Heart left ventricle (tissue), 16 donors: ENCODE data around the gene TAS2R13. TPM values are rescaled to one million over a fixed set of nuclear protein-coding genes. Genes with fewer than 3 reads are reported as not detected.

Experiments
- ATAC-seq, 4 donors: fragments of 200-7000 bp; cut with Tn5 transposase; one replicate each; pipeline ENCODE4 v1.9.1; 2020 to 2022; ENCODE audit warnings: moderate library complexity in 4 of 4, mild to moderate bottlenecking in 3 of 4, moderate number of reproducible peaks in 1 of 4
- DNase-seq, 5 donors: peaks; one replicate each; pipeline ENCODE4 v3.0.0-alpha.2; 2020
- H3K27ac ChIP-seq, 12 donors: fragments of 200-600 bp; sonication (generic) in 4 of 12; one replicate each; pipeline versions ENCODE4 v1.5.0 to v1.8.0; 2016 to 2022; ENCODE audit warnings: mild to moderate bottlenecking in 2 of 12
- H3K27me3 ChIP-seq, 9 donors: fragments of 200-600 bp; sonication (generic) in 2 of 9; one replicate each; pipeline versions ENCODE4 v1.5.1 to v1.8.0; 2016 to 2022; ENCODE audit warnings: mild to moderate bottlenecking in 3 of 9
- H3K36me3 ChIP-seq, 9 donors: fragments of 200-600 bp; sonication (generic) in 2 of 9; one replicate each; pipeline versions ENCODE4 v1.5.0 to v1.8.0; 2018 to 2022; ENCODE audit warnings: mild to moderate bottlenecking in 2 of 9
- H3K4me1 ChIP-seq, 12 donors: fragments of 200-600 bp; sonication (generic) in 4 of 12; one replicate each; pipeline versions ENCODE4 v1.5.0 to v1.8.0; 2016 to 2022; ENCODE audit warnings: mild to moderate bottlenecking in 3 of 12
- H3K4me3 ChIP-seq, 12 donors: fragments of 200-600 bp; sonication (generic) in 4 of 12; one replicate each; pipeline versions ENCODE4 v1.5.0 to v1.8.0; 2017 to 2022; ENCODE audit warnings: mild to moderate bottlenecking in 9 of 12, moderate library complexity in 4 of 12
- H3K9me3 ChIP-seq, 12 donors: fragments of 200-600 bp; sonication (generic) in 4 of 12; one replicate each; pipeline versions ENCODE4 v1.5.0 to v1.8.0; 2016 to 2022; ENCODE audit warnings: mild to moderate bottlenecking in 1 of 12
- CTCF ChIP-seq, 12 donors: fragments of 200-600 bp; sonication (generic) in 4 of 12; IDR thresholded peaks; one replicate each; pipeline versions ENCODE4 v1.5.0 to v1.8.0; 2018 to 2022; ENCODE audit warnings: antibody characterized with exemption in 12 of 12, mild to moderate bottlenecking in 5 of 12
- POLR2A ChIP-seq, 2 donors: fragments of 450-650 bp; IDR thresholded peaks; one replicate each; pipeline ENCODE4 v1.6.1; 2017; ENCODE audit warnings: antibody characterized with exemption in 2 of 2, mild to moderate bottlenecking in 2 of 2, moderate library complexity in 2 of 2
- WGBS, 4 donors: extraction: QIAGEN DNeasy Blood & Tissue Kit in 2 of 4; methylation state at CpG; one replicate each; pipeline versions ENCODE4 v1.1.5 to v1.1.7; 2013 to 2018; 5-methylcytosine and 5-hydroxymethylcytosine counted together
- intact Hi-C, 10 donors: fragments of 100-400 bp; cut with DNase I; formaldehyde crosslinking; loops; one replicate each; pipeline versions ENCODE4 v1.11.1 to v1.14.2; 2022
- polyA plus RNA-seq, 2 donors: library from polyadenylated mRNA; stranded (reverse); fragments of 200-250 nt; gene quantifications; one replicate each; pipeline ENCODE4 v1.2.3, GENCODE V29; 2013
- total RNA-seq, 9 donors: library from RNA; depleted of rRNA in 2 of 9; stranded (reverse); fragments of >200 nt in 2 of 9; fragmentation: NEBNext Ultra II Directional in 3 of 9; extraction: Animal tissue kit (Norgen Biotek cat#: 25700) in 3 of 9; gene quantifications; one replicate each; pipeline versions ENCODE4 v1.1.0 to v1.2.4, GENCODE V29; 2016 to 2023
- donor health status: ischemic (EF 13 %, LVEDD 7.1; RV severe dilation, severe dysfunction).
- donor health status: healthy with polysubstance abuse.
- donor health status: DM: no; HTN: yes; CAD: no.
- donor health status: DM: no; HTN: no; CAD: no.
- donor health status: ischemic (EF 25% LVEDD 6.9; RV normal size, moderate dysfunction).
- donor health status: ischemic (EF 25% LVEDD 5.7; RV mildly dilated, moderate dysfunction).
- donor health status: healthy.
- donor health status: DM: yes; HTN: yes; CAD: no.
- donor health status: ischemic (EF 35%, LVEDD 5.7; RV mildly dilated, moderate dysfunction).
- donor health status: nonischemic (EF 11% LVEDD 7.7; RV severe dilation, severe dysfunction).
- donor health status: DM: yes; HTN: yes; CAD: no.
- donor health status: PGD.
- donor health status: ischemic (EF 29% LVEDD 5.4; RV normal size, mild dysfunction).
- donor health status: nonischemic (EF 23%, LVEDD 6.1; RV moderate dilation, normal function).

Gene TAS2R13
- total and polyA plus RNA-seq, 11 donors, result 0.07 to 1.0 (median 0.44) TPM

- Histone ChIP-seq H3K4me3 (no peak overlapping the region), H3K36me3 (peaks cover 0 to 2% (median 0%) of the 10 kb centered on the region in 9 donors), H3K9me3 (no peaks in the 10 kb centered on the region), H3K27ac (no peak overlapping the region), H3K4me1 (peaks cover 0 to 6% (median 0%) of the 10 kb centered on the region in 12 donors), H3K27me3 (no peaks in the 10 kb centered on the region)
- ATAC-seq (no peak), DNase-seq (no peak)
- intact Hi-C loops, result no loop called here
- TF ChIP-seq POLR2A (IDR thresholded peaks at IDR 0.05) (no peak), CTCF (IDR thresholded peaks at IDR 0.05) (no peak)
These were observed 20.1 kb downstream of the TAS2R13 start for GRCh38 chr12:10889226-10889625.

GRCh38 chr12:10884086-10884725 lies 25.2 kb downstream of the TAS2R13 start, which contains the start of gene PRH1:
Gene PRH1, minus strand, starts transcription at chr12:10884255. Its CDS starts 38 bp downstream, at chr12:10884217.
- no peaks in the 10 kb centered on the region for H3K27me3 ChIP-seq
- H3K4me3 ChIP-seq, result no peak within 1 kb of the TSS
- intact Hi-C loops, result no loop called here
- peaks cover 0 to 13% (median 0%) of the 10 kb centered on the region in 9 donors for H3K36me3 ChIP-seq
- no peak for ATAC-seq
- 93 to 98% (median 96%) methylated on average over 6 of the region's 6 CpGs for WGBS, 4 donors
- DNase-seq, result no peak
- TF ChIP-seq POLR2A (IDR thresholded peaks at IDR 0.05) (no peak), CTCF (IDR thresholded peaks at IDR 0.05) (no peak)
- no peaks in the 10 kb centered on the region for H3K9me3 ChIP-seq
- peaks cover 0 to 6% (median 0%) of the 10 kb centered on the region in 12 donors for H3K4me1 ChIP-seq
- no peak within 1 kb of the TSS for H3K27ac ChIP-seq

- WGBS, 4 donors, result 11 to 24% (median 15%) methylated on average over 2 of the region's 2 CpGs
- peaks cover 0 to 9% (median 0%) of the 10 kb centered on the region in 12 donors for H3K9me3 ChIP-seq
- no peak overlapping the region for H3K4me3 ChIP-seq
- no peaks in the 10 kb centered on the region for H3K27me3 ChIP-seq
- peaks cover 0 to 21% (median 3%) of the 10 kb centered on the region in 9 donors for H3K36me3 ChIP-seq
- DNase-seq, result no peak
- H3K4me1 ChIP-seq, result peaks cover 0 to 8% (median 0%) of the 10 kb centered on the region in 12 donors
- intact Hi-C loops, result no loop called here
- H3K27ac ChIP-seq, result no peak overlapping the region
- TF ChIP-seq POLR2A (IDR thresholded peaks at IDR 0.05) (no peak), CTCF (IDR thresholded peaks at IDR 0.05) (no peak)
- ATAC-seq, result no peak
These were observed 36.0 kb downstream of the TAS2R13 start for GRCh38 chr12:10873378-10873777.

GRCh38 chr12:10867381-10867780 lies 42.0 kb downstream of the TAS2R13 start:
- intact Hi-C loops, result no loop called here
- Histone ChIP-seq H3K27ac (no peak overlapping the region), H3K4me3 (no peak overlapping the region), H3K4me1 (peaks cover 0 to 6% (median 0%) of the 10 kb centered on the region in 12 donors), H3K9me3 (peaks cover 0 to 13% (median 5%) of the 10 kb centered on the region in 12 donors), H3K27me3 (no peaks in the 10 kb centered on the region), H3K36me3 (no peaks in the 10 kb centered on the region)
- 61 to 80% (median 67%) methylated on average over 2 of the region's 2 CpGs for WGBS, 4 donors
- DNase-seq (no peak), ATAC-seq (peak in 1 of 4 donors; percentile 34)
- TF ChIP-seq CTCF (IDR thresholded peaks at IDR 0.05), result peak in 1 of 12 donors; percentile 16
- no peak for TF ChIP-seq POLR2A (IDR thresholded peaks at IDR 0.05)
